B cell (primary cell): ENCODE measurements around the gene CAMTA1. TPM values are rescaled to one million over a fixed set of nuclear protein-coding genes. Genes with fewer than 3 reads are reported as not detected.

Experiments
- ATAC-seq: fragments of 200-7000 bp; cut with Tn5 transposase; one replicate; pipeline ENCODE4 v1.10.0; 2021; ENCODE audit warnings: low read depth, mild to moderate bottlenecking, moderate number of reproducible peaks, moderate library complexity
- CTCF ChIA-PET: fragments of 350-600 bp; sonication (Branson Sonifier 250); formaldehyde crosslinking; loops from one replicate; lab custom pipeline; 2021; ENCODE audit warnings: antibody characterized with exemption, inconsistent platforms; lab: Charles Lee
- POLR2A ChIA-PET: fragments of 350-600 bp; sonication (Branson Sonifier 250); formaldehyde crosslinking; loops from one replicate; lab custom pipeline; 2021; ENCODE audit warnings: antibody characterized with exemption; lab: Charles Lee
- DNase-seq: peaks from one replicate; pipeline ENCODE4 v3.0.0; 2013
- H2AFZ ChIP-seq: 2 replicates; pipeline ENCODE4 v1.6.1; 2012; ENCODE audit warnings: mild to moderate bottlenecking, low read depth, low read length; ENCODE audit not compliant: insufficient read depth, poor library complexity, severe bottlenecking
- H3K27ac ChIP-seq, 2 donors: 1 replicate in 1 of 2; 2 replicates in 1 of 2; pipeline ENCODE4 v1.5.1; 2012 to 2013; ENCODE audit warnings: low read length in 2 of 2, mild to moderate bottlenecking in 2 of 2, moderate library complexity in 1 of 2
- H3K27me3 ChIP-seq, 4 experiments: fragments of 200-600 bp in 1 of 4; sonication (generic) in 1 of 4; replicated peaks in 1 of 4; 1 replicate in 2 of 4; 2 replicates in 2 of 4; pipeline versions ENCODE4 v1.6.1 to v1.7.0; 2013 to 2016; ENCODE audit warnings: low read length in 3 of 4, mild to moderate bottlenecking in 2 of 4, mixed read lengths in 1 of 4, moderate library complexity in 1 of 4; ENCODE audit not compliant: insufficient read depth in 4 of 4, control insufficient read depth in 3 of 4; ENCODE audit errors: control extremely low read depth in 1 of 4
- H3K36me3 ChIP-seq, 2 experiments: replicated peaks in 1 of 2; 1 replicate in 1 of 2; 2 replicates in 1 of 2; pipeline versions ENCODE4 v1.6.1 to v1.7.1; 2013; ENCODE audit warnings: low read length in 1 of 2; ENCODE audit not compliant: insufficient read depth in 2 of 2, control insufficient read depth in 1 of 2; ENCODE audit errors: control extremely low read depth in 1 of 2, extremely low read depth in 1 of 2
- H3K4me1 ChIP-seq, 2 donors: fragments of 200-600 bp in 1 of 2; sonication (generic) in 1 of 2; 1 replicate in 1 of 2; 2 replicates in 1 of 2; pipeline versions ENCODE4 v1.5.1 to v1.6.1; 2013 to 2017; ENCODE audit warnings: low read length in 2 of 2; ENCODE audit not compliant: control insufficient read depth in 2 of 2, insufficient read depth in 2 of 2
- H3K4me2 ChIP-seq: replicated peaks from 2 replicates; pipeline ENCODE3; 2012; ENCODE audit warnings: mild to moderate bottlenecking, low read depth, low read length; ENCODE audit not compliant: poor library complexity, severe bottlenecking
- H3K4me3 ChIP-seq, 5 experiments: fragments of 200-600 bp in 1 of 5; sonication (generic) in 1 of 5; 1 replicate in 3 of 5; 2 replicates in 2 of 5; pipeline versions ENCODE4 v1.5.1 to v1.7.0; 2011 to 2016; ENCODE audit warnings: low read length in 4 of 5, mild to moderate bottlenecking in 4 of 5, low read depth in 2 of 5, control low read depth in 1 of 5, moderate library complexity in 1 of 5; ENCODE audit not compliant: insufficient read depth in 1 of 5; ENCODE audit errors: control extremely low read depth in 1 of 5, extremely low read depth in 1 of 5
- H3K79me2 ChIP-seq: fragments of 200-600 bp; sonication (generic); one replicate; pipeline ENCODE4 v1.6.0; 2016; ENCODE audit warnings: low read length; ENCODE audit not compliant: control insufficient read depth, insufficient read depth
- H3K9ac ChIP-seq: fragments of 200-600 bp; sonication (generic); 2 replicates; pipeline ENCODE4 v1.6.1; 2017; ENCODE audit warnings: mild to moderate bottlenecking, low read length, moderate library complexity
- H3K9me3 ChIP-seq, 3 donors: one replicate each; pipeline versions ENCODE4 v1.6.1 to v1.7.1; 2013; ENCODE audit warnings: low read length in 2 of 3; ENCODE audit not compliant: control insufficient read depth in 2 of 3, insufficient read depth in 1 of 3; ENCODE audit errors: control extremely low read depth in 1 of 3
- H4K20me1 ChIP-seq: 2 replicates; pipeline ENCODE4 v1.6.0; 2012; ENCODE audit warnings: mild to moderate bottlenecking, low read length; ENCODE audit not compliant: insufficient read depth, control insufficient read depth, poor library complexity, severe bottlenecking
- H3K27ac Mint-ChIP-seq: one replicate; pipeline ENCODE4 v1.8.0; 2021; ENCODE audit warnings: mixed read lengths
- H3K27me3 Mint-ChIP-seq: one replicate; pipeline ENCODE4 v1.8.0; 2021; ENCODE audit warnings: mixed read lengths
- H3K4me1 Mint-ChIP-seq: one replicate; pipeline ENCODE4 v1.8.0; 2021; ENCODE audit warnings: mixed read lengths
- H3K4me3 Mint-ChIP-seq: one replicate; pipeline ENCODE4 v1.8.0; 2021; ENCODE audit warnings: mixed read lengths
- H3K9me3 Mint-ChIP-seq: one replicate; pipeline ENCODE4 v1.8.0; 2022; ENCODE audit warnings: mixed read lengths; ENCODE audit not compliant: insufficient read depth
- CTCF ChIP-seq: fragments of 200-600 bp; IDR thresholded peaks from one replicate; pipeline ENCODE4 v1.8.0; 2022; ENCODE audit warnings: antibody characterized with exemption, mild to moderate bottlenecking
- EZH2 ChIP-seq: IDR thresholded peaks from 2 replicates; pipeline ENCODE4 v1.6.1; 2012; ENCODE audit warnings: borderline replicate concordance, low read depth, mild to moderate bottlenecking, moderate library complexity, low read length; ENCODE audit not compliant: insufficient read depth, poor library complexity, severe bottlenecking
- WGBS: methylation state at CpG from one replicate; pipeline ENCODE4 v1.1.5; 2013; ENCODE audit warnings: missing lambda C conversion rate; ENCODE audit not compliant: insufficient coverage; 5-methylcytosine and 5-hydroxymethylcytosine counted together
- intact Hi-C: fragments of 100-400 bp; cut with micrococcal nuclease; formaldehyde crosslinking; loops from one replicate; pipeline ENCODE4 v1.10.0; 2022
- polyA plus RNA-seq: library from polyadenylated mRNA; depleted of rRNA; stranded (reverse); fragments of >200 nt; gene quantifications from 2 replicates; pipeline ENCODE4 v1.2.3, GENCODE V29; 2012
- total RNA-seq, 2 donors: library from RNA; stranded (reverse); fragments of 120-200 nt in 1 of 2; gene quantifications; 1 replicate in 1 of 2; 2 replicates in 1 of 2; pipeline versions ENCODE4 v1.2.3 to v1.2.4, GENCODE V29; 2013 to 2022

CAMTA1 gene
- total and polyA plus RNA-seq, 2 donors (not counting 1 experiment from before 2014, with no cell fraction given), result 42.2 to 45.7 TPM

- intact Hi-C loops, result no loop called here
- WGBS, result 47% methylated on average over 9 of the region's 10 CpGs
Observed at GRCh38 chr1:7482772-7483495, 697.7 kb downstream of the CAMTA1 start.

More at GRCh38 chr1:7482772-7483495, 697.7 kb downstream of the CAMTA1 start:
- H3K36me3 ChIP-seq, result no peaks in the 10 kb centered on the region
- no peaks in the 10 kb centered on the region for H3K4me1 ChIP-seq
- POLR2A ChIA-PET, result no interaction called here
- H3K4me1 Mint-ChIP-seq, result no peaks in the 10 kb centered on the region
- no peak for ATAC-seq
- no peak overlapping the region for H3K4me3 ChIP-seq
- H3K4me2 ChIP-seq, result no peak overlapping the region
- H3K27ac ChIP-seq, result no peak overlapping the region
- H3K9me3 ChIP-seq, result peaks cover 0 to 4% (median 0%) of the 10 kb centered on the region in 3 donors
- CTCF ChIA-PET, result no interaction called here
- no peaks in the 10 kb centered on the region for H4K20me1 ChIP-seq
- no peak overlapping the region for H3K4me3 Mint-ChIP-seq
- no peak overlapping the region for H3K9ac ChIP-seq
- H3K9me3 Mint-ChIP-seq, result no peaks in the 10 kb centered on the region
- TF ChIP-seq CTCF, result no peak
- no peak for TF ChIP-seq EZH2
- no peaks in the 10 kb centered on the region for H3K79me2 ChIP-seq
- no peak overlapping the region for H3K27ac Mint-ChIP-seq
- peaks cover 3% of the 10 kb centered on the region for H3K27me3 Mint-ChIP-seq
- no peak for DNase-seq
- H2AFZ ChIP-seq, result no peak overlapping the region
- no peaks in the 10 kb centered on the region for H3K27me3 ChIP-seq
